CD4-positive, alpha-beta T cell treated with Interleukin-21 for 1 hour (primary cell): ENCODE measurements around the gene MRPL37.

Source experiments
- DNase-seq: peaks from one replicate; pipeline ENCODE4 v3.0.0-alpha.2; 2020

MRPL37 gene

GRCh38 chr1:54266195-54266594 is 66.2 kb downstream of the MRPL37 start:
- no peak for DNase-seq

- no peak for DNase-seq
These were observed 66.9 kb downstream of the MRPL37 start for GRCh38 chr1:54266908-54267307.
